Skeletal muscle satellite cell (primary cell): Measurements from ENCODE around the gene MYLK3.

Experiments
- H3K27me3 ChIP-seq: 2 replicates; pipeline ENCODE4 v1.7.0; 2013; ENCODE audit warnings: low read length; ENCODE audit not compliant: control insufficient read depth, insufficient read depth
- H3K36me3 ChIP-seq: 2 replicates; pipeline ENCODE4 v1.7.0; 2013; ENCODE audit warnings: mild to moderate bottlenecking, control low read depth, low read length; ENCODE audit not compliant: insufficient read depth
- H3K4me1 ChIP-seq: 2 replicates; pipeline ENCODE4 v1.7.0; 2013; ENCODE audit warnings: low read length; ENCODE audit not compliant: control insufficient read depth, insufficient read depth
- H3K4me2 ChIP-seq: 2 replicates; pipeline ENCODE4 v1.7.0; 2013; ENCODE audit warnings: mild to moderate bottlenecking, low read length
- H3K4me3 ChIP-seq: 2 replicates; pipeline ENCODE4 v1.7.0; 2013; ENCODE audit warnings: low read length
- H3K9ac ChIP-seq: 2 replicates; pipeline ENCODE4 v1.7.0; 2013; ENCODE audit warnings: mild to moderate bottlenecking, low read depth, low read length, moderate library complexity
- H3K9me3 ChIP-seq: replicated peaks from 2 replicates; pipeline ENCODE4 v1.7.0; 2013; ENCODE audit warnings: mild to moderate bottlenecking, control low read depth, low read length

MYLK3 gene

DNA sequence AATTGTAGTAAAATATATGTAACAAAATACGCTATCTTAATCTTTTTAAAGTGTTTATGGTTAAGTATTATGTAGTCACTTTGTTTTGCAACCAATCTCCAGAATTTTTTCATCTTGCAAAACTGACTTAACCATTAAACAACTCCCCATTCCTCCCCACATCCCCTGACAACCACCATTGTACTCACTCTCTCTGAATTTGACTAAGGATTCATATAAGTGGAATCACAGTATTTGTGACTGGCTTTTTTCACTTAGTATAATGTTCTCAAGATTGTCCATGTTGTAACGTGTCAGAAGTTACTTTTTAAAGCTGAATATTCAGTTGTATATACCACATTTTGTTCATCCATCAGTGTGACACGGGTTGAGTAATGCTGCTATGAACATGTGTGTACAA is 48.1 kb downstream of the MYLK3 start:
- Histone ChIP-seq H3K36me3 (peaks cover 21% of the 10 kb centered on the region), H3K4me3 (no peak overlapping the region), H3K27me3 (no peaks in the 10 kb centered on the region), H3K4me2 (no peak overlapping the region), H3K9me3 (no peaks in the 10 kb centered on the region), H3K4me1 (no peaks in the 10 kb centered on the region), H3K9ac (no peak overlapping the region)

DNA sequence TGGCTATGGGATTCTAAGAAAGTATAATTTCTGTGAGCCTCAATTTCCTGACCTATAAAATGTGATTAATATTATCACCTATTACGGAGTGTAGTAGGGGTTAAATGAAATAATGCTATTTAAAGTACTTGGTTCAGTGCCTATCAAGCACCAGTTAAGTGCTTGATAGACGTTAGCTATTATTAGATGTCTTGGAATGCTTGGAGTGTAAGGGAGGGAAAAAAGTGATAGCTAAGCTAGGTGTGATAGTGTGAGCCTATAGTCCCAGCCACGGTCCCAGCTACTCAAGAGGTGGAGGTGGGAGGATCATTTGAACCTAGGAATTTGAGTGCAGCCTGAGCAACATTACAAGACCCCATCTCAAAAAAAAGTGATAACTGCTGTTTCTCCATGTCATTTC is 51.2 kb downstream of the MYLK3 start:
- Histone ChIP-seq H3K27me3 (no peaks in the 10 kb centered on the region), H3K4me1 (no peaks in the 10 kb centered on the region), H3K4me2 (no peak overlapping the region), H3K9ac (no peak overlapping the region), H3K9me3 (no peaks in the 10 kb centered on the region), H3K4me3 (no peak overlapping the region), H3K36me3 (peaks cover 27% of the 10 kb centered on the region)

DNA sequence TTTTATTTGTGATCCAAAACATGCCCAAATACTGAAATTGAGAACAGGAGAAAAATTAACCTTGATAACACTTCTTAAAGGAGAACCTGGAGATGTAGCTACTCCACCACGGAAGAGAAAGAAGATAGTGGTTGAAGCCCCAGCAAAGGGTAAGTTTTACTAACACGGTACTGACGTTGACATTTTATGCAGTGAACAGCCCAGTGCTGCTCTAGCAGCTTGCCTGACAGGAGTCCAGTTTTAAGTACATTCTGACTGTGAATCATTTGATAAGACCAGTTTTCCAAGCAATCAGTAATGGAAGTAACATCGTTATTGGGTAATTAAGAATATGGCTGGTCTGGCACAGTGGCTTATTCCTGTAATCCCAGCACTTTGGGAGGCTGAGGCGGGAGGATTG is 52.2 kb downstream of the MYLK3 start:
- Histone ChIP-seq H3K9me3 (no peaks in the 10 kb centered on the region), H3K27me3 (no peaks in the 10 kb centered on the region), H3K36me3 (peaks cover 27% of the 10 kb centered on the region), H3K4me2 (no peak overlapping the region), H3K9ac (no peak overlapping the region), H3K4me1 (peaks cover 8% of the 10 kb centered on the region), H3K4me3 (no peak overlapping the region)

DNA sequence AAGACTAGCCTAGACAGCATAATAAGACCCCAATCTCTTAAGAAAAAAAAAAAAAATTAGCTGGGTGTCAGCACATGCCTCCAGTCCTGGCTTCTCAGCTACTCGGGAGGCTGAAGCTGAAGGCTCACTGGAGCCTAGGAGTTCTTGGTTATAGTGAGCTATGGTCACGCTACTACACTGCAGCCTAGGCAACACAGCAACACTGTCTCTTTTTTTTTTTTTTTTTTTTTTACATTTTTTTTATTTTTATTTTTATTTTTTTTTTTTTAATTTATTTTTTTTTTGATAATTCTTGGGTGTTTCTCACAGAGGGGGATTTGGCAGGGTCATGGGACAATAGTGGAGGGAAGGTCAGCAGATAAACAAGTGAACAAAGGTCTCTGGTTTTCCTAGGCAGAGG is 54.5 kb downstream of the MYLK3 start:
- no peaks in the 10 kb centered on the region for H3K9me3 ChIP-seq
- peaks cover 13% of the 10 kb centered on the region for H3K4me1 ChIP-seq
- no peaks in the 10 kb centered on the region for H3K27me3 ChIP-seq
- H3K36me3 ChIP-seq: peaks cover 27% of the 10 kb centered on the region
- H3K4me3 ChIP-seq: no peak overlapping the region
- no peak overlapping the region for H3K4me2 ChIP-seq
- no peak overlapping the region for H3K9ac ChIP-seq

- no peaks in the 10 kb centered on the region for H3K27me3 ChIP-seq
- peaks cover 20% of the 10 kb centered on the region for H3K36me3 ChIP-seq
- H3K4me1 ChIP-seq: peaks cover 25% of the 10 kb centered on the region
- H3K9ac ChIP-seq: peak overlapping the region; percentile 83
- peak overlapping the region; percentile 98 for H3K4me2 ChIP-seq
- no peaks in the 10 kb centered on the region for H3K9me3 ChIP-seq
- peak overlapping the region; percentile 76 for H3K4me3 ChIP-seq
Measured at GRCh38 chr16:46691726-46692125, 56.4 kb downstream of the MYLK3 start.

DNA sequence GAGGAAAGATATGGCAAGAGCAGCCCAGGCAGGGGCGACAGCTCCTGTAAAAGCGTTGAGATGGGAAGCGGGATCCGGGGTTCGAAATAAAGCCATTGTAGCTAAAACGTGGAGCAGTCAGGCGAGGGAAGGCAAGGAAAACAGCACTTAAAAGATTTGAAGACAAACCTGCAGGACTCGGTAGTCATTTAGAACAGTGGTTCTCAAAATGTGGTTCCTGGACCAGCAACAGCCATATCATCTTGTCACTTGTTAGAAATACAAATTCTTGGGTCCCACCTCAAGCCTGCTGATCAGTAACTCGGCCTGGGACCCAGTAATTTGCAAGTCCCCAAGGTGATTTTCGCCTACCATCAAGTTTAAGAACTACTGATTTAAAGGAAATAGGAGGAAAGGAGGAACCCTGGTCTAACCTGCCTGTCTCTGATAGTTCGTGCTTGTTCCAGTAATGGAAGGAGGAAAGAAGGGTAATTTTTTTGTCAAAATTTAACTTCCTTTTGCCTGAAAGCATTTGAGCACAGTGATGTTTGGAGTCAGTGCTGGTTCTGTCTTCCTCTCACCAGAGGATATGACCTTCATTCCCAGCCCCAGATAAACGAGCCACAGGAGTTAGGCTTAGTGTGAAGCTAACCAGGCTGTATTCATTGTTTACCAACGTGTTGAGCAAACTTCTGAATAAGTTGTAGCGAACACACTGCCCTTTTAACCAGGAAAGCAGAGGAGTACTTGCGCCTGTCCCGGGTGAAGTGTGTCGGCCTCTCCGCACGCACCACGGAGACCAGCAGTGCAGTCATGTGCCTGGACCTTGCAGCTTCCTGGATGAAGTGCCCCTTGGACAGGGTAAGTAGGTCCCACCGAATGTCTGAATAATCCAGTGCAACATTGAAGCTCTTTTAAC is 57.6 kb downstream of the MYLK3 start:
- no peaks in the 10 kb centered on the region for H3K9me3 ChIP-seq
- H3K27me3 ChIP-seq: no peaks in the 10 kb centered on the region
- peaks cover 11% of the 10 kb centered on the region for H3K36me3 ChIP-seq
- H3K4me1 ChIP-seq: peaks cover 29% of the 10 kb centered on the region
- H3K4me2 ChIP-seq: peak overlapping the region; percentile 98
- peak overlapping the region; percentile 76 for H3K4me3 ChIP-seq
- peak overlapping the region; percentile 83 for H3K9ac ChIP-seq

- Histone ChIP-seq H3K4me1 (peaks cover 29% of the 10 kb centered on the region), H3K9ac (peak within 1 kb of the TSS; percentile 83), H3K27me3 (no peaks in the 10 kb centered on the region), H3K4me3 (peak within 1 kb of the TSS; percentile 76), H3K4me2 (peak within 1 kb of the TSS; percentile 98), H3K9me3 (no peaks in the 10 kb centered on the region), H3K36me3 (peaks cover 4% of the 10 kb centered on the region)
Measured at GRCh38 chr16:46689365-46690280, 58.5 kb downstream of the MYLK3 start, which contains the start of gene ORC6. TSS of gene ORC6 (plus strand) at chr16:46689659. CDS start at chr16:46689706, 47 bp downstream.

- Histone ChIP-seq H3K9me3 (no peaks in the 10 kb centered on the region), H3K4me3 (peak within 1 kb of the TSS; percentile 76), H3K27me3 (no peaks in the 10 kb centered on the region), H3K9ac (peak within 1 kb of the TSS; percentile 83), H3K36me3 (peaks cover 3% of the 10 kb centered on the region), H3K4me1 (peaks cover 29% of the 10 kb centered on the region), H3K4me2 (peak within 1 kb of the TSS; percentile 98)
Measured at GRCh38 chr16:46688654-46689364, 59.3 kb downstream of the MYLK3 start, which contains the start of gene VPS35. TSS of gene VPS35 (minus strand) at chr16:46689178. CDS start at chr16:46689133, 45 bp downstream.

DNA sequence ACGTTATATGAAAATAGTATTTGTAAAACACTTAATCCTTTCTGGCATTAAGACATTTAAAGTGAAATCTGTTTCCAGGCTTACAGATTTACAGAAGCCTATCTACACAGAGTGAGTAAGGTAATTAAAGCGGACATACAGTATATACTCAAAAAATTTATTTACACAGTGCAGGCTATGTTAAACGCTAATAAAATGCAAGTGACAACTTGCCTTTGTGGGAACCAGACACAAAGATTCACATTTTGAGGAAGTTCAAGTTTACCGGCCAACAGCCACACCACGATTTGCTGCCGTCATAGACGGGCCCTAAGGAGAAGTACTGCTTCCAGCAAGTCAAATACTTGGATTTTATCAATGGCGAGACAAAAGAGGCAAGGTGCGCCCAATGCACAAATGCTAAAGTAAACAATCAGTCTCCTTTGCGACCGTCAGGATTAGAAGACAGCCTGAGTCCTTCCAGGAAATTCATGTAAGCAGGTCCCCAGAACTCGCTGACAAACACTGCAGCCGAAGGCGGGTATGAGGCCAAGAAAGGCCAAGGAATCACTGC is 60.0 kb downstream of the MYLK3 start:
- Histone ChIP-seq H3K9me3 (no peaks in the 10 kb centered on the region), H3K27me3 (no peaks in the 10 kb centered on the region), H3K4me3 (peak overlapping the region; percentile 76), H3K4me1 (peaks cover 29% of the 10 kb centered on the region), H3K4me2 (peak overlapping the region; percentile 80), H3K9ac (peak overlapping the region; percentile 83), H3K36me3 (peaks cover 3% of the 10 kb centered on the region)

GRCh38 chr16:46687486-46687885 is 60.7 kb downstream of the MYLK3 start:
- Histone ChIP-seq H3K9ac (peak overlapping the region; percentile 83), H3K36me3 (peaks cover 3% of the 10 kb centered on the region), H3K4me1 (peaks cover 29% of the 10 kb centered on the region), H3K9me3 (no peaks in the 10 kb centered on the region), H3K4me3 (peak overlapping the region; percentile 76), H3K4me2 (peak overlapping the region; percentile 80), H3K27me3 (no peaks in the 10 kb centered on the region)
